Endothelial cell of umbilical vein (primary cell): ENCODE data around the gene IL36G. TPM values are rescaled to one million over a fixed set of nuclear protein-coding genes. Genes with fewer than 3 reads are reported as not detected.

Experiments used
- BruUV-seq: library from RNA; stranded (reverse); fragments of 400-500 nt; replicated peaks from 2 replicates; lab custom pipeline; 2021; lab: Mats Ljungman, UMichigan
- CTCF ChIA-PET: fragments of 300-600, 350-600 bp; sonication (Branson Sonifier 250); formaldehyde crosslinking; loops from one replicate; lab custom pipeline; 2021; ENCODE audit warnings: antibody characterized with exemption, inconsistent platforms; lab: Charles Lee
- POLR2A ChIA-PET: fragments of 300-600, 350-600 bp; sonication (Branson Sonifier 250); formaldehyde crosslinking; loops from one replicate; lab custom pipeline; 2021; ENCODE audit warnings: antibody characterized with exemption, inconsistent platforms; lab: Charles Lee
- DNase-seq: peaks from one replicate; pipeline ENCODE4 v3.0.0-alpha.2; 2011; ENCODE audit warnings: low read depth, low spot score
- FAIRE-seq: peaks from 2 replicates; lab custom pipeline; 2011; peaks lifted over from hg19 to GRCh38; lab: Jason Lieb, UNC
- H2AFZ ChIP-seq: 2 replicates; pipeline ENCODE4 v1.6.0; 2012; ENCODE audit warnings: low read depth, low read length, control low read depth, inconsistent platforms
- H3K27ac ChIP-seq: 2 replicates; pipeline ENCODE4 v1.5.1; 2011; ENCODE audit warnings: low read depth, mild to moderate bottlenecking, control low read depth, low read length, moderate library complexity; ENCODE audit not compliant: insufficient read depth
- H3K27me3 ChIP-seq, 2 experiments: 2 replicates each; pipeline versions ENCODE4 v1.6.0 to v1.6.1; 2011; ENCODE audit warnings: low read length in 2 of 2, mixed read lengths in 1 of 2; ENCODE audit not compliant: control insufficient read depth in 2 of 2, insufficient read depth in 2 of 2
- H3K36me3 ChIP-seq, 2 experiments: 2 replicates in 1 of 2; 3 replicates in 1 of 2; pipeline ENCODE4 v1.5.1; 2011; ENCODE audit warnings: low read length in 2 of 2, mild to moderate bottlenecking in 1 of 2, moderate library complexity in 1 of 2; ENCODE audit not compliant: control insufficient read depth in 2 of 2, insufficient read depth in 2 of 2; ENCODE audit errors: extremely low read depth in 1 of 2
- H3K4me1 ChIP-seq: 3 replicates; pipeline ENCODE4 v1.5.1; 2011; ENCODE audit warnings: mild to moderate bottlenecking, low read length; ENCODE audit not compliant: control insufficient read depth, insufficient read depth; ENCODE audit errors: extremely low read depth
- H3K4me2 ChIP-seq: 2 replicates; pipeline ENCODE4 v1.6.1; 2011; ENCODE audit warnings: low read length, control low read depth, mixed read lengths; ENCODE audit not compliant: insufficient read depth
- H3K4me3 ChIP-seq, 3 experiments: fragments of 200-600 bp in 1 of 3; sonication (generic), shearing (Covaris generic) in 1 of 3; replicated peaks in 1 of 3; 2 replicates each; pipeline ENCODE4 v1.5.1; 2011 to 2016; ENCODE audit warnings: control low read depth in 3 of 3, low read length in 3 of 3, mild to moderate bottlenecking in 2 of 3, inconsistent platforms in 1 of 3, low read depth in 1 of 3, moderate library complexity in 1 of 3; ENCODE audit not compliant: insufficient read depth in 1 of 3
- H3K79me2 ChIP-seq: 2 replicates; pipeline ENCODE4 v1.6.0; 2012; ENCODE audit warnings: low read length, inconsistent platforms; ENCODE audit not compliant: control insufficient read depth, insufficient read depth
- H3K9ac ChIP-seq: replicated peaks from 2 replicates; pipeline ENCODE3; 2011; ENCODE audit warnings: low read length, control low read depth; ENCODE audit not compliant: insufficient read depth; ENCODE audit errors: extremely low read depth
- H3K9me1 ChIP-seq: replicated peaks from 3 replicates; pipeline ENCODE4 v1.6.0; 2011; ENCODE audit warnings: mild to moderate bottlenecking, low read length; ENCODE audit not compliant: control insufficient read depth, insufficient read depth; ENCODE audit errors: extremely low read depth
- H3K9me3 ChIP-seq: replicated peaks from 2 replicates; pipeline ENCODE4 v1.5.1; 2012; ENCODE audit warnings: low read length, inconsistent platforms; ENCODE audit not compliant: control insufficient read depth, insufficient read depth
- H4K20me1 ChIP-seq: replicated peaks from 2 replicates; pipeline ENCODE3; 2011; ENCODE audit warnings: mild to moderate bottlenecking, low read length; ENCODE audit not compliant: control insufficient read depth, insufficient read depth; ENCODE audit errors: extremely low read depth
- EZH2 ChIP-seq: IDR thresholded peaks from 2 replicates; pipeline ENCODE4 v1.6.1; 2012; ENCODE audit warnings: borderline replicate concordance, low read depth, mild to moderate bottlenecking, moderate library complexity, low read length, inconsistent platforms; ENCODE audit not compliant: severe bottlenecking
- FOS ChIP-seq: IDR thresholded peaks from 2 replicates; pipeline ENCODE4 v1.6.1; 2011; ENCODE audit warnings: mild to moderate bottlenecking, low read length, moderate library complexity, borderline replicate concordance; ENCODE audit not compliant: insufficient read depth
- GATA2 ChIP-seq: IDR thresholded peaks from 2 replicates; pipeline ENCODE4 v1.7.0; 2011; ENCODE audit warnings: low read depth, mild to moderate bottlenecking, moderate library complexity, mixed read lengths, low read length; ENCODE audit not compliant: insufficient read length, insufficient read depth
- JUN ChIP-seq: IDR thresholded peaks from 2 replicates; pipeline ENCODE4 v1.6.1; 2011; ENCODE audit warnings: borderline replicate concordance, low read depth; ENCODE audit not compliant: insufficient read length, insufficient read depth
- MYC ChIP-seq: IDR thresholded peaks from one replicate; pipeline ENCODE4 v1.6.1; 2011; ENCODE audit warnings: mild to moderate bottlenecking, low read depth, low read length
- POLR2A ChIP-seq: IDR thresholded peaks from 2 replicates; pipeline ENCODE4 v1.6.1; 2012; ENCODE audit warnings: low read depth, mild to moderate bottlenecking, control low read depth, low read length
- POLR2AphosphoS5 ChIP-seq: IDR thresholded peaks from 2 replicates; pipeline ENCODE4 v1.6.1; 2012; ENCODE audit warnings: low read depth, mild to moderate bottlenecking, control low read depth, low read length, moderate library complexity; ENCODE audit not compliant: insufficient read depth
- dilution Hi-C: fragments of 300-500 bp; cut with MboI; formaldehyde crosslinking; loops from one replicate; pipeline ENCODE4 v1.15.0; 2019; ENCODE audit warnings: low sequenced_read_pairs; ENCODE audit not compliant: extremely low pct_ligation_motif_present
- intact Hi-C: fragments of 100-400 bp; cut with micrococcal nuclease; formaldehyde crosslinking; loops from one replicate; pipeline ENCODE4 v1.10.0; 2022
- polyA plus RNA-seq, 4 experiments: library from polyadenylated mRNA; depleted of rRNA in 3 of 4; stranded (reverse) in 3 of 4; unstranded in 1 of 4; fragments of >200 nt; gene quantifications; 2 replicates each; pipeline versions ENCODE4 v1.2.1 to v1.2.3, GENCODE V29; 2011 to 2012; ENCODE audit warnings: missing spikeins in 1 of 4
- total RNA-seq: library from RNA; stranded (reverse); gene quantifications from 2 replicates; pipeline ENCODE4 v1.2.3, GENCODE V29; 2021
- TF ChIP-seq, protein P1 (sequence below): IDR thresholded peaks from 2 replicates; pipeline ENCODE4 v1.6.1; 2011; ENCODE audit not compliant: insufficient read depth, insufficient read length
- TF ChIP-seq, protein P2 (sequence below), 2 donors: IDR thresholded peaks; 1 replicate in 1 of 2; 2 replicates in 1 of 2; pipeline ENCODE4 v1.5.1; 2011; ENCODE audit warnings: low read length in 2 of 2, mild to moderate bottlenecking in 2 of 2, moderate library complexity in 2 of 2, control low read depth in 1 of 2, inconsistent platforms in 1 of 2, low read depth in 1 of 2; ENCODE audit not compliant: insufficient read depth in 1 of 2; ENCODE audit errors: extremely low read depth in 1 of 2

IL36G gene
- total and polyA plus RNA-seq, 2 donors (not counting 3 experiments of a cell fraction or from before 2014, with no cell fraction given), result not detected

DNA sequence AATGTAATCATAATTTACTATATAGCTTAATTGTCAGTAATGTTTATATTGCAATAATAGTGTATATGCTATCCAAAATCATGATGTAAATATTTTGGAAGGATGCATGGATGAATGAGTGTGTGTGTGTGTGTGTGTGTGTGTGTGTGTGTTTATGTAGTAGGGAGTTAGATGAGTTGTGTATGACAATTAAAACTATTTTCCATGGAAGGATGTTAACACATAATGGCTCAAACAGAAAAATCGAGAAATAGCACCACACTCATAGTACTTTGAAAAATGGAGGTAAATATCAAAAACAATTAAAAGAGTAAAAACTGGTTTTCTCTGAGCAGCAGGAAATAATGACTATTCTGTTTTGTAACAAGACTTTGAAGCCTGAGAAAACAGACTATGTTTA lies 19.3 kb downstream of the IL36G start:
- dilution Hi-C loops, result no loop called here
- H3K4me1 ChIP-seq, result no peaks in the 10 kb centered on the region
- no TSS peak for BruUV-seq

More for the DNA sequence above, 19.3 kb downstream of the IL36G start:
- ChIA-PET POLR2A (no interaction called here), CTCF (no interaction called here)
- TF ChIP-seq, protein P1, sequence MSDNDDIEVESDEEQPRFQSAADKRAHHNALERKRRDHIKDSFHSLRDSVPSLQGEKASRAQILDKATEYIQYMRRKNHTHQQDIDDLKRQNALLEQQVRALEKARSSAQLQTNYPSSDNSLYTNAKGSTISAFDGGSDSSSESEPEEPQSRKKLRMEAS, result no peak
- TF ChIP-seq FOS, result no peak
- TF ChIP-seq MYC, result no peak
- TF ChIP-seq JUN, result no peak
- no peak for TF ChIP-seq EZH2
- TF ChIP-seq, protein P2, sequence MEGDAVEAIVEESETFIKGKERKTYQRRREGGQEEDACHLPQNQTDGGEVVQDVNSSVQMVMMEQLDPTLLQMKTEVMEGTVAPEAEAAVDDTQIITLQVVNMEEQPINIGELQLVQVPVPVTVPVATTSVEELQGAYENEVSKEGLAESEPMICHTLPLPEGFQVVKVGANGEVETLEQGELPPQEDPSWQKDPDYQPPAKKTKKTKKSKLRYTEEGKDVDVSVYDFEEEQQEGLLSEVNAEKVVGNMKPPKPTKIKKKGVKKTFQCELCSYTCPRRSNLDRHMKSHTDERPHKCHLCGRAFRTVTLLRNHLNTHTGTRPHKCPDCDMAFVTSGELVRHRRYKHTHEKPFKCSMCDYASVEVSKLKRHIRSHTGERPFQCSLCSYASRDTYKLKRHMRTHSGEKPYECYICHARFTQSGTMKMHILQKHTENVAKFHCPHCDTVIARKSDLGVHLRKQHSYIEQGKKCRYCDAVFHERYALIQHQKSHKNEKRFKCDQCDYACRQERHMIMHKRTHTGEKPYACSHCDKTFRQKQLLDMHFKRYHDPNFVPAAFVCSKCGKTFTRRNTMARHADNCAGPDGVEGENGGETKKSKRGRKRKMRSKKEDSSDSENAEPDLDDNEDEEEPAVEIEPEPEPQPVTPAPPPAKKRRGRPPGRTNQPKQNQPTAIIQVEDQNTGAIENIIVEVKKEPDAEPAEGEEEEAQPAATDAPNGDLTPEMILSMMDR (IDR thresholded peaks at IDR 0.05; ENCODE audit: extremely low read depth in 1 of 2, insufficient read depth in 1 of 2, low read depth in 1 of 2, low read length in 2 of 2), result no peak
- TF ChIP-seq POLR2A, result no peak
- TF ChIP-seq POLR2AphosphoS5, result no peak
- no peak for TF ChIP-seq GATA2
- H3K9me3 ChIP-seq, result peaks cover 2% of the 10 kb centered on the region
- H3K27me3 ChIP-seq, result no peaks in the 10 kb centered on the region
- intact Hi-C loops, result no loop called here
- H3K9me1 ChIP-seq, result no peaks in the 10 kb centered on the region
- H3K36me3 ChIP-seq, result no peaks in the 10 kb centered on the region
- FAIRE-seq (no peak), DNase-seq (no peak)
- H2AFZ ChIP-seq, result no peak overlapping the region
- H3K4me2 ChIP-seq, result no peak overlapping the region
- H3K79me2 ChIP-seq, result no peaks in the 10 kb centered on the region
- H3K27ac ChIP-seq, result no peak overlapping the region
- H3K4me3 ChIP-seq, result no peak overlapping the region
- no peak overlapping the region for H3K9ac ChIP-seq
- H4K20me1 ChIP-seq, result no peaks in the 10 kb centered on the region
